ENCODE data around the gene ZNF132.
"Not testable (repeated sequence)": the region's sequence is repeated elsewhere in the genome, so short reads cannot be mapped to it uniquely, and the experiment has no call there.

The ZNF132 gene

DNA sequence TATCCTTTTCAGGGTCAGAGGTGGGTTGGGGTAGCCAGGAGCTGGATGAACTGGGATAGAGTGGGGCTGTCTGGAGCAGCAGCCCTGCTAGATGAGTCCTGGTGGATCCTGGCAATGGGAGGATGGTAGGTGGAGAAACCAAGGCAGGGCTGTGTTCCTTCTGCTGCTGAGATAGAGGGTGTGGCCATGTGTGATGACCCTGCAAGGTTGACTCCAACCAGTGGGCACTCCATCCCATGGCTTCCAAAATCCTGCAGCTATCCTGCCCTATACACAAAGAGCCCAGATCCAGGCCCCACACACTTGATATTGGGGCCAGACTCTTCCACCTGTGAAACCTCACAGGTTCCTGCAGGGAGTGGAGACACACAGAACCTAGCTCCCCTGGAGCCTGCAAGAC is 33.8 kb upstream of the ZNF132 start:
- CTCF ChIA-PET: interaction anchor here (1.8 kb wide), 1 partner anchor 46 kb away, joined by 10 read pairs; the partner anchor contains the start of gene ZBTB45
- TF ChIP-seq HOXD13 (CRISPR knock-in tag; IDR thresholded peaks at IDR 0.05; ENCODE audit: borderline replicate concordance): 0 out of 2 replicates have a peak, but pooled peaks have one; percentile 5
- TF ChIP-seq, protein P1, sequence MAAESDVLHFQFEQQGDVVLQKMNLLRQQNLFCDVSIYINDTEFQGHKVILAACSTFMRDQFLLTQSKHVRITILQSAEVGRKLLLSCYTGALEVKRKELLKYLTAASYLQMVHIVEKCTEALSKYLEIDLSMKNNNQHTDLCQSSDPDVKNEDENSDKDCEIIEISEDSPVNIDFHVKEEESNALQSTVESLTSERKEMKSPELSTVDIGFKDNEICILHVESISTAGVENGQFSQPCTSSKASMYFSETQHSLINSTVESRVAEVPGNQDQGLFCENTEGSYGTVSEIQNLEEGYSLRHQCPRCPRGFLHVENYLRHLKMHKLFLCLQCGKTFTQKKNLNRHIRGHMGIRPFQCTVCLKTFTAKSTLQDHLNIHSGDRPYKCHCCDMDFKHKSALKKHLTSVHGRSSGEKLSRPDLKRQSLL (tag by site-specific recombination; IDR thresholded peaks at IDR 0.05): no peak
- POLR2A ChIA-PET: interaction anchor here (0.7 to 2.5 kb wide), 3 partner anchors 23 to 80 kb away, joined by 3 to 9 read pairs (median 4); partner anchors contain the start of genes ZNF324B and ZNF584
- H3K4me3 ChIP-seq (ENCODE audit: low read depth, low read length): no peak overlapping the region
- H3K36me3 ChIP-seq (ENCODE audit: control insufficient read depth in 2 of 2, insufficient read depth in 1 of 2, low read length in 2 of 2): peaks cover 13 to 60% of the 10 kb centered on the region in 2 experiments
- H3K27ac ChIP-seq (ENCODE audit: extremely low read depth, low read depth, low read length): no peak overlapping the region
- H3K4me1 ChIP-seq (ENCODE audit: control insufficient read depth, insufficient read depth, low read length): peaks cover 7% of the 10 kb centered on the region; the same call in 1 of the 2 replicates
- H3K9me3 ChIP-seq (ENCODE audit: control insufficient read depth, insufficient read depth, low read depth, low read length): no peaks in the 10 kb centered on the region

DNA sequence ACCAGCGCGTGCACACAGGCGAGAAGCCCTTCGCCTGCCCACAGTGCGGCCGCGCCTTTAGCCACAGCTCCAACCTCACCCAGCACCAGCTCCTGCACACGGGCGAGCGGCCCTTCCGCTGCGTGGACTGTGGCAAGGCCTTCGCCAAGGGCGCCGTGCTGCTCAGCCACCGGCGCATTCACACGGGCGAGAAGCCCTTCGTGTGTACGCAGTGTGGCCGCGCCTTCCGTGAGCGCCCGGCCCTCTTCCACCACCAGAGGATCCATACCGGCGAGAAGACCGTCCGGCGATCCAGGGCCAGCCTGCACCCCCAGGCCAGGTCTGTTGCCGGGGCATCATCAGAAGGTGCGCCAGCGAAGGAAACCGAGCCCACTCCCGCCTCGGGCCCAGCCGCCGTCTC is 31.8 kb upstream of the ZNF132 start:
- CTCF ChIA-PET: no interaction called here
- H3K36me3 ChIP-seq (ENCODE audit: control insufficient read depth in 2 of 2, insufficient read depth in 1 of 2, low read length in 2 of 2): peaks cover 9 to 50% of the 10 kb centered on the region in 2 experiments; a peak in 2 of 3 replicates
- TF ChIP-seq, protein P2, sequence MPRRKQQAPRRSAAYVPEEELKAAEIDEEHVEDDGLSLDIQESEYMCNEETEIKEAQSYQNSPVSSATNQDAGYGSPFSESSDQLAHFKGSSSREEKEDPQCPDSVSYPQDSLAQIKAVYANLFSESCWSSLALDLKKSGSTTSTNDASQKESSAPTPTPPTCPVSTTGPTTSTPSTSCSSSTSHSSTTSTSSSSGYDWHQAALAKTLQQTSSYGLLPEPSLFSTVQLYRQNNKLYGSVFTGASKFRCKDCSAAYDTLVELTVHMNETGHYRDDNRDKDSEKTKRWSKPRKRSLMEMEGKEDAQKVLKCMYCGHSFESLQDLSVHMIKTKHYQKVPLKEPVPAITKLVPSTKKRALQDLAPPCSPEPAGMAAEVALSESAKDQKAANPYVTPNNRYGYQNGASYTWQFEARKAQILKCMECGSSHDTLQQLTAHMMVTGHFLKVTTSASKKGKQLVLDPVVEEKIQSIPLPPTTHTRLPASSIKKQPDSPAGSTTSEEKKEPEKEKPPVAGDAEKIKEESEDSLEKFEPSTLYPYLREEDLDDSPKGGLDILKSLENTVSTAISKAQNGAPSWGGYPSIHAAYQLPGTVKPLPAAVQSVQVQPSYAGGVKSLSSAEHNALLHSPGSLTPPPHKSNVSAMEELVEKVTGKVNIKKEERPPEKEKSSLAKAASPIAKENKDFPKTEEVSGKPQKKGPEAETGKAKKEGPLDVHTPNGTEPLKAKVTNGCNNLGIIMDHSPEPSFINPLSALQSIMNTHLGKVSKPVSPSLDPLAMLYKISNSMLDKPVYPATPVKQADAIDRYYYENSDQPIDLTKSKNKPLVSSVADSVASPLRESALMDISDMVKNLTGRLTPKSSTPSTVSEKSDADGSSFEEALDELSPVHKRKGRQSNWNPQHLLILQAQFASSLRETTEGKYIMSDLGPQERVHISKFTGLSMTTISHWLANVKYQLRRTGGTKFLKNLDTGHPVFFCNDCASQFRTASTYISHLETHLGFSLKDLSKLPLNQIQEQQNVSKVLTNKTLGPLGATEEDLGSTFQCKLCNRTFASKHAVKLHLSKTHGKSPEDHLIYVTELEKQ (tag by site-specific recombination; IDR thresholded peaks at IDR 0.05; ENCODE audit: borderline replicate concordance): no peak
- no peak for TF ChIP-seq ZNF23 (tag by site-specific recombination; IDR thresholded peaks at IDR 0.05; ENCODE audit: borderline replicate concordance)
- TF ChIP-seq, protein P3, sequence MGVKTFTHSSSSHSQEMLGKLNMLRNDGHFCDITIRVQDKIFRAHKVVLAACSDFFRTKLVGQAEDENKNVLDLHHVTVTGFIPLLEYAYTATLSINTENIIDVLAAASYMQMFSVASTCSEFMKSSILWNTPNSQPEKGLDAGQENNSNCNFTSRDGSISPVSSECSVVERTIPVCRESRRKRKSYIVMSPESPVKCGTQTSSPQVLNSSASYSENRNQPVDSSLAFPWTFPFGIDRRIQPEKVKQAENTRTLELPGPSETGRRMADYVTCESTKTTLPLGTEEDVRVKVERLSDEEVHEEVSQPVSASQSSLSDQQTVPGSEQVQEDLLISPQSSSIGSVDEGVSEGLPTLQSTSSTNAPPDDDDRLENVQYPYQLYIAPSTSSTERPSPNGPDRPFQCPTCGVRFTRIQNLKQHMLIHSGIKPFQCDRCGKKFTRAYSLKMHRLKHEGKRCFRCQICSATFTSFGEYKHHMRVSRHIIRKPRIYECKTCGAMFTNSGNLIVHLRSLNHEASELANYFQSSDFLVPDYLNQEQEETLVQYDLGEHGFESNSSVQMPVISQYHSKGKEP (tag by site-specific recombination; IDR thresholded peaks at IDR 0.05): no peak
- TF ChIP-seq ZNF560 (tag by site-specific recombination; IDR thresholded peaks at IDR 0.05; ENCODE audit: borderline replicate concordance): no peak
- no peak for TF ChIP-seq ZNF830 (tag by site-specific recombination; IDR thresholded peaks at IDR 0.05; ENCODE audit: low read depth)
- no peak for TF ChIP-seq ZNF2 (tag by site-specific recombination; IDR thresholded peaks at IDR 0.05)
- TF ChIP-seq ZNF423 (tag by site-specific recombination; IDR thresholded peaks at IDR 0.05): no peak
- TF ChIP-seq ZNF473 (tag by site-specific recombination; IDR thresholded peaks at IDR 0.05): no peak
- no peak overlapping the region for H3K27ac ChIP-seq (ENCODE audit: extremely low read depth, low read depth, low read length)
- no peaks in the 10 kb centered on the region for H3K9me3 ChIP-seq (ENCODE audit: control insufficient read depth, insufficient read depth, low read depth, low read length)
- peaks cover 7% of the 10 kb centered on the region for H3K4me1 ChIP-seq (ENCODE audit: control insufficient read depth, insufficient read depth, low read length)
- POLR2A ChIA-PET: no interaction called here
- no peak overlapping the region for H3K4me3 ChIP-seq (ENCODE audit: low read depth, low read length)

DNA sequence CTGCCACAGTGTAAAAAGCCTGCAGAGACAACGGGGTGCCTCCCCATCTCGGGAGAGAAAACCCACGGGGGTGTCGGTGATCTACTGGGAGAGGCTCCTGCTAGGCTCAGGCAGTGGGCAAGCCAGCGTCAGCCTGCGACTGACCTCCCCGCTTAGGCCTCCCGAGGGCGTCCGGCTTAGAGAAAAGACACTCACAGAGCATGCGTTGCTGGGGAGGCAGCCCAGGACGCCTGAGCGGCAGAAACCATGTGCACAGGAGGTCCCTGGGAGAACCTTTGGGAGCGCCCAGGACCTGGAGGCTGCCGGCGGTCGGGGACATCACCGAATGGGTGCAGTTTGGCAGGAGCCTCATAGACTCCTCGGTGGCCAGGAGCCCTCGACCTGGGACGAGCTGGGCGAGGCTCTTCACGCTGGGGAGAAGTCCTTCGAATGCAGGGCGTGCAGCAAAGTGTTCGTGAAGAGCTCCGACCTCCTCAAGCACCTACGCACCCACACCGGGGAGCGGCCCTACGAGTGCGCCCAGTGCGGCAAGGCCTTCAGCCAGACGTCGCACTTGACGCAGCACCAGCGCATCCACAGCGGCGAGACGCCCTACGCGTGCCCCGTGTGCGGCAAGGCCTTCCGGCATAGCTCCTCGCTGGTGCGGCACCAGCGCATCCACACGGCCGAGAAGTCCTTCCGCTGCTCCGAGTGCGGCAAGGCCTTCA is 31.0 kb upstream of the ZNF132 start:
- H3K9me3 ChIP-seq (ENCODE audit: control insufficient read depth, insufficient read depth, low read depth, low read length); POLR2A ChIA-PET; H3K27ac ChIP-seq (ENCODE audit: extremely low read depth, low read depth, low read length); H3K4me1 ChIP-seq (ENCODE audit: control insufficient read depth, insufficient read depth, low read length); H3K4me3 ChIP-seq (ENCODE audit: low read depth, low read length); CTCF ChIA-PET: not testable (repeated sequence)
- H3K36me3 ChIP-seq (ENCODE audit: control insufficient read depth in 2 of 2, insufficient read depth in 1 of 2, low read length in 2 of 2): peaks cover 9 to 50% of the 10 kb centered on the region in 2 experiments; a peak in 2 of 3 replicates
